NCI-H2227 (cell line): ENCODE results near the gene COL23A1.

ENCODE experiments used
- DNase-seq: peaks from one replicate; lab custom pipeline; 2025; ENCODE audit not compliant: unreplicated experiment; lab: John Stamatoyannopoulos, UW

Gene COL23A1

GRCh38 chr5:178590141-178590923 is at the start of gene COL23A1:
TSS of gene COL23A1 (minus strand) at chr5:178590393.
- peak; percentile 26 for DNase-seq

- DNase-seq = no peak
Observed at GRCh38 chr5:178637356-178638074, 47.3 kb upstream of the COL23A1 start.

DNA sequence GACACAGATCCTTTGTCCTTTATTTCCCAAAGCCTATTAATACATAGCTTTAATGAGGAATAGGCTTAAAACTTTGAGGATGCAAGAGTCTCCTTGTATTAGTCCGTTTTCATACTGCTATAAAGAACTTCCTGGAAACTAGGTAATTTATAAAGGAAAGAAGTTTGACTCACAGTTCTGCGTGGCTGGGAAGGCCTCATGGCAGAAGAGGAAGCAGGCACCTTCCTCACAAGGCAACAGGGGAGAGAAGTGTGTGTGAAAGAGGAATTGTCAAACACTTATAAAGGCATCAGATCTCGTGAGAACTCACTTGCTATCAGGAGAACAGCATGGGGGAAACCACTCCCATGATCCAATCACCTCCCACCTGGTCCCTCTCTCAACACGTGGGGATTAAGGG is 42.1 kb upstream of the COL23A1 start:
- DNase-seq = no peak

- no peak for DNase-seq
Observed at GRCh38 chr5:178630951-178631350, 40.8 kb upstream of the COL23A1 start.

GRCh38 chr5:178630475-178630930 is 40.3 kb upstream of the COL23A1 start:
- no peak for DNase-seq

DNA sequence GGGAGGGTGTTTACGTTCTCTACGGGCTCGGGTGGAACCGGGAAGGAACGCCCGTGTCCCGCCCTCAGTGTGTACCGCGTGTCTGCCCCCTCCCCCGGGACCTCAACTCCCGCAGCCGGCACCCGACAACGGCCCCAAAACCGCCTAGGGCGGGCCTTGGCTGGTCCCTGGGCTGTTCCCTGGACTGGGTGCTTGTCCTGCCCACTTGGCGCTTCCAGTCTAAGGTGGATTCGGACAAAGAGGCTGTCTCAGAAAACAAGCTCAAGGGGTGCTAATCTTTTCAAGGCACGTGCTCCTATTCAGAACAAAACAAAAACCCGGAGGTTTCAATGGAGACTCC is 37.0 kb upstream of the COL23A1 start:
- peak; percentile 48 for DNase-seq

DNA sequence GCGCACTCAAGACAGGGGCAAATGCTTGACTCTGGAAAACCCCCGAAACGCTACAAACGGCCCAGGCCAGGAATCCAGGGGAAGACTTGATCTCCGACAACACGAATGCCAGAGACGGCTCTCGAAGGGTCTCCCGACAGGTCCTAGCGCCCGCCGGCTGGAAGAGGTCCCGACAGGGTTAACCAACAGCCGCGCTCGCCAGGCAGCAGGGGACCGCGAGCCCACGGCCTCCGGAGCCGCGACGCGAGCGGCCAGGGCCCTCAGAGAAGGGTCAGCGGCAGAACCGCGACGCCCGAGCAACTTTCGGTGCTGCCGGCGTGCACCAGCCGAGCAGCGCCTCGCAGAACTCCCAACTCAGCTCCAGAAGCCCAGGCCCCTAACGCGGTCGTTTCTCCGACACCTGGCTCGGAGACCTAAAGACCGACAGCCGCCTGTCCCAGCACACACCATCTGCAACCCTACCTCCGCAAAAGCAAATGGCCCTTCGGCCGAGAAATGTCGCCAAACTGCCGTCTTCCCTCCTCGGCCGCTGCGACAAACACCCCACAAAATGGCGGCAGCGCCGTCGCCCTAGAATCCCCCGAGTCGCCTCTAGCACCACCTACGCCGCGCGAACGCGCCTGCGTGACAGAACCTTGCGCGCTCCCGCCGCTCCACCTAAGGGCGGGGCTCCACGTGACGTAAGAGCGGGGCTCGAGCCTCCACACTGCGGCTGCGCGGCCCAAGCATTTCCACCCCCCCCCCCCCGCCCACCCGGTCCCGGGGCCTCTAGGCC is 36.5 kb upstream of the COL23A1 start, which contains the start of gene CLK4:
CLK4 (minus strand) TSS at position 567 of the 775 bp plus-strand sequence. CDS start 3,634 bp downstream, outside the sequence.
- DNase-seq = peak; percentile 95

GRCh38 chr5:178625679-178626483 is 35.7 kb upstream of the COL23A1 start:
- peak; percentile 38 for DNase-seq

- no peak for DNase-seq
Observed at GRCh38 chr5:178624631-178625546, 34.7 kb upstream of the COL23A1 start.

GRCh38 chr5:178622679-178623247 is 32.6 kb upstream of the COL23A1 start:
- DNase-seq = no peak

GRCh38 chr5:178619390-178619789 is 29.2 kb upstream of the COL23A1 start:
- DNase-seq = no peak

DNA sequence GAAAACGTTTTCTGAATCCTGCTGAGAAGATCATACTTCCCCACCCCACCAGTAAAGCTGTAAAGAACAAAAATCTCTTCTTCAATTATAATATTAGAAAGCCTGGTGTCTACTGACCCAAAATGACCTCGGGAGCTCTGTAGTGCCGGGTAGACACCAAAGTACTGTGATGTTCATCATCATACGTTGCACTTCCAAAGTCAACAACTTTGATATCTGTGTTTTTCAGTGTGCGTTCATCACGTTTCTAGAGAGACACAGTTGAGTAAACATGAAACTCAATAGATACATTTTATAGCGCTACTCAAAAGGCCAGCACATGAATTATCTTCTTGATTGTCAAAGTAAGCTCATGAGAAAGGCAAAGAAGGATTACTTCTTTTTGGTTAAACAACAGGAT is 22.1 kb upstream of the COL23A1 start:
- DNase-seq = peak; percentile 26

DNA sequence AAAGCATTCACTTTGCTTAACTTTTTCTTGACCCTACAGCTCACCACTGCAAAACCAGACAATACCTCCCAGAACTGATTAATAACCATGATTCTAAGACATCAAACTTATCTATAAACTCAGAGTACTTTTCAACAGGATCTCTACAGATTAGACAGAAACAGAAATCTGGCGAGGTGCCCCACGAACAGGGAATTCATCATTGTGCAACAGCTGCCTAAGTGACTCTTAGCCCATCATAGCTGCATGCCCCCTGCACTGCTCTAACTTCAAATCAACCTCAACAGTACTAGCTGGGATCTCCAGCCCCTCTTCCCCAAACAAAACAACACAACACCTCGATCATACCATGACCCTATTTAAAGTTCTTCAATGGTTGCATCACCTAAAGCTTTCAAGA is 16.1 kb upstream of the COL23A1 start:
- no peak for DNase-seq

DNA sequence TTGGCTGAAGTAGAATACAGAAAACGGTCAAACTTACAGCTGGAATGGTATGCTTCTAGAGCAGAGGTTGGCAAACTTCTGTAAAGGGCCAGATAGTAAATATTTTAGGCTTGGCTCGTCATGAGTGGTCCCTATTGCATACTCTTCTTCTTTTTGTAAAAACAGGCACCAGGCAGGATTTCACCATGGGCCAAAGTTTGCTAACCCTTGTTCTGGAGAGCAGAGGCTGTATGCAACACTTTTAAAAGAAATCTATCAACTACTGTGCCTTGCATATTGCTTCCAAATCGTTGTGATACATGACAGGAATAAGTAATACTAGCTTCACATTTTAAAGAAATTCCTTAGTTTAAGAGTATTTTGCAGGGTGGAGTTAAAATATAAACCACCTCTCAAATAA is 15.6 kb upstream of the COL23A1 start:
- DNase-seq = no peak

DNA sequence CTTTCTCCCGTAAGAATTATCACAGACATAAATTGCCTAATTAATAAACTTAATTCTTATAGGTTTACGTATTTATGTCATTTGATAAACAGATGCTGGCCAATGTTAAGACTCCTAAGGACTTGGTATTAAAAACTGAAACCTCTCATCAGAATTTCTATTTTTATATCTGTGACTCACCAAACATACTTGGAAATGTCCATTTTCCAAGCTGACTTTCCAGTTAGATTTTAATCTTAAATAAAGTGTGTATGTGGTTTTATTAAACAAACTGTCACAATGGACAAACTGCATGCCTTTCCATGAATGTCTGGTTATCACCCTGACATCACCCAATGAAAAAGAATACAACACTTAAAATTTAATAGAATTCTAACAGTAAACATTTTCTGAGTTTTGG is 12.6 kb upstream of the COL23A1 start:
- DNase-seq = no peak

DNA sequence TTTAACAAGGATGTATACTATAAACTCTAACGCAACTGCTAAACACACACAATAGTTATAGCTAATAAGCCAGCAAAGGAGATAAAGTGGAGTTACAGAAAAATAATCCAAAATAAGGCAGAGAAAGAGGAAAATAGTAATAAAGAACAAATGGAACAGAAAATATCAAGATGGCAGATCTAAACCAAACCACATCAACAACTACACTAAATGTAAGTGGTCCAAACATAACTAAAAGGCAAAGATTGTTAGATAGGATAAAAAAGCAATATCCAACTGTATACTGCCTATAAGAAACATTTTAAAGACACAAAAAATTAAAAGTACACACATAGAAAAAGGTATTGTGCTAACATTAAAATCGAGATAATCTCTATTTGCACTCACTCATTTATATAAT is 5.6 kb upstream of the COL23A1 start:
- DNase-seq = no peak

GRCh38 chr5:178595150-178595549 is 5.0 kb upstream of the COL23A1 start:
- no peak for DNase-seq

DNA sequence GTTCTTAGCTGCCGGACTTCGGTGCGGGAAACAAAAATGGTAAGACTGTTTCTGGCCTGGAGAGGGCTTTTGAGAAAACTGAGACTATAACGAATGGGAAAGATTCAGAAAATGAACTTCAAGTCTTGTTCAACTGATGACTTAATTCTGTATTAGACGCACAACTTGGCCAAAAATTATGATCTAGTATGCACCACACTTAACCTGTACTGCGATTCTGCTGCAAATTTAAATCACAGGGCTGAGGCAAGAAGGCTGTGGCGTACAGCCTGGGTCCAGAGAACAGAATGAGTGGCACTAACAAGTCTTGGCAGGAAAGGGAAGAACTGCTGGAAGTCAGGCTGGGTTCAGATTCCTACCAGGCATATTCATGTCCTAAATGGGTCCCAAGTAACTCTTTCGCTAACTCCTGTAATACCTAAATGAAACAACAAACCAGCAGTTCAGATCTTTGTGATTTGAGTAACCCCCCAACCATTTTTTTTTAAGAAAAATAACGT is 781 bp upstream of the COL23A1 start:
- DNase-seq = no peak
